HepG2 (cell line): ENCODE measurements around the gene KCTD15. TPM values are rescaled to one million over a fixed set of nuclear protein-coding genes. Genes with fewer than 3 reads are reported as not detected.

Experiments
- GMEB1 ChIP-seq: sonication (generic); formaldehyde crosslinking; IDR thresholded peaks from 2 replicates; pipeline ENCODE4 v1.5.1; 2020; ENCODE audit warnings: missing genetic modification reagents, mild to moderate bottlenecking, borderline replicate concordance
- IRX3 ChIP-seq: sonication (generic); formaldehyde crosslinking; IDR thresholded peaks from 2 replicates; pipeline ENCODE4 v1.8.1; 2023; ENCODE audit warnings: mild to moderate bottlenecking, low read depth, missing genetic modification reagents, borderline replicate concordance
- MEIS2 ChIP-seq: sonication (generic); formaldehyde crosslinking; IDR thresholded peaks from 2 replicates; pipeline ENCODE4 v1.9.0; 2021; ENCODE audit warnings: mild to moderate bottlenecking, missing genetic modification reagents
- NFAT5 ChIP-seq: sonication (generic); formaldehyde crosslinking; IDR thresholded peaks from 2 replicates; pipeline ENCODE4 v1.4.0; 2020; ENCODE audit warnings: missing genetic modification reagents
- RARA ChIP-seq: IDR thresholded peaks from 2 replicates; pipeline ENCODE4 v1.6.1; 2016; ENCODE audit warnings: missing genetic modification reagents, missing compliant biosample characterization
- SAFB2 ChIP-seq: sonication (generic); formaldehyde crosslinking; IDR thresholded peaks from 2 replicates; pipeline ENCODE4 v1.5.1; 2020; ENCODE audit warnings: missing genetic modification reagents, low read depth, mild to moderate bottlenecking, borderline replicate concordance
- TFDP2 ChIP-seq: sonication (generic); formaldehyde crosslinking; IDR thresholded peaks from 2 replicates; pipeline ENCODE4 v1.4.0; 2020; ENCODE audit warnings: missing genetic modification reagents
- ZNF512 ChIP-seq: sonication (generic); formaldehyde crosslinking; IDR thresholded peaks from 2 replicates; pipeline ENCODE4 v1.4.0; 2020; ENCODE audit warnings: mild to moderate bottlenecking, missing genetic modification reagents
- ZNF549 ChIP-seq: sonication (generic); formaldehyde crosslinking; IDR thresholded peaks from 2 replicates; pipeline ENCODE4 v1.5.0; 2020; ENCODE audit warnings: missing genetic modification reagents
- ZNF710 ChIP-seq: sonication (generic); formaldehyde crosslinking; IDR thresholded peaks from 2 replicates; pipeline ENCODE4 v1.5.0; 2020; ENCODE audit warnings: mild to moderate bottlenecking, missing genetic modification reagents, borderline replicate concordance
- ZNF724P ChIP-seq: sonication (generic); formaldehyde crosslinking; IDR thresholded peaks from 2 replicates; pipeline ENCODE4 v1.8.0; 2022; ENCODE audit warnings: missing genetic modification reagents, borderline replicate concordance
- ZNF772 ChIP-seq: sonication (generic); formaldehyde crosslinking; IDR thresholded peaks from 2 replicates; pipeline ENCODE4 v1.5.0; 2020; ENCODE audit warnings: mild to moderate bottlenecking, missing genetic modification reagents
- ZNF777 ChIP-seq: sonication (generic); formaldehyde crosslinking; IDR thresholded peaks from 2 replicates; pipeline ENCODE4 v1.4.0; 2020; ENCODE audit warnings: missing genetic modification reagents
- ZNF891 ChIP-seq: sonication (generic); formaldehyde crosslinking; IDR thresholded peaks from 2 replicates; pipeline ENCODE4 v1.5.0; 2020; ENCODE audit warnings: mild to moderate bottlenecking, missing genetic modification reagents
- ZSCAN21 ChIP-seq: sonication (generic); formaldehyde crosslinking; IDR thresholded peaks from 2 replicates; pipeline ENCODE4 v1.8.0; 2022; ENCODE audit warnings: mild to moderate bottlenecking, missing genetic modification reagents, moderate library complexity, borderline replicate concordance
- ZZZ3 ChIP-seq: sonication (generic); formaldehyde crosslinking; IDR thresholded peaks from 2 replicates; pipeline ENCODE4 v1.4.0; 2020; ENCODE audit warnings: missing genetic modification reagents, mild to moderate bottlenecking, borderline replicate concordance
- polyA plus RNA-seq, 8 experiments: library from polyadenylated mRNA; depleted of rRNA in 3 of 8; stranded (reverse) in 7 of 8; unstranded in 1 of 8; fragments of >200 nt; fragmentation: Illumina TruSeq in 4 of 8; extraction: Trizol in 4 of 8; gene quantifications; 2 replicates each; pipeline versions ENCODE4 v1.2.1 to v1.2.3, GENCODE V29; 2011 to 2016; ENCODE audit warnings: low read depth in 4 of 8, missing spikeins in 1 of 8, mixed read lengths in 1 of 8; ENCODE audit not compliant: insufficient read depth in 1 of 8
- total RNA-seq, 5 experiments: library from RNA; depleted of rRNA; stranded (reverse); fragments of >200 nt; fragmentation: Illumina TruSeq; extraction: Trizol; gene quantifications; 2 replicates each; pipeline ENCODE4 v1.2.3, GENCODE V29; 2016; ENCODE audit warnings: low read depth in 1 of 5

Gene KCTD15
- total and polyA plus RNA-seq, 2 of the 13 experiments (the other 11 are each of a cell fraction or from before 2014, with no cell fraction given) = 13.2 to 16.7 TPM

- TF ChIP-seq GMEB1 (no peak; the same call in 1 of the 2 replicates), ZNF891 (CRISPR knock-in tag) (peak; percentile 84; the same call in 1 of the 2 replicates), ZNF772 (CRISPR knock-in tag) (peak; percentile 56; the same call in 1 of the 2 replicates), ZNF549 (CRISPR knock-in tag) (no peak), ZNF512 (CRISPR knock-in tag) (no peak), ZSCAN21 (CRISPR knock-in tag) (peak; percentile 47; the same call in 1 of the 2 replicates), MEIS2 (CRISPR knock-in tag) (no peak), RARA (CRISPR knock-in tag) (no peak), NFAT5 (CRISPR knock-in tag) (no peak), ZNF724P (no peak), ZNF710 (CRISPR knock-in tag) (no peak), ZNF777 (CRISPR knock-in tag) (0 out of 2 replicates have a peak, but pooled peaks have one; percentile 20), ZZZ3 (no peak), SAFB2 (CRISPR knock-in tag) (peak; percentile 77; the same call in 1 of the 2 replicates), TFDP2 (0 out of 2 replicates have a peak, but pooled peaks have one; percentile 45), IRX3 (CRISPR knock-in tag) (no peak)
Observed at GRCh38 chr19:33795370-33796163, 1.1 kb upstream of the KCTD15 start (continued).
